Thyroid gland (tissue), 4 donors: ENCODE results near the gene PCBP3. TPM values are rescaled to one million over a fixed set of nuclear protein-coding genes. Genes with fewer than 3 reads are reported as not detected.

ENCODE experiments used
- DNase-seq, 2 donors: peaks; one replicate each; pipeline ENCODE4 v3.0.0-alpha.2; 2019
- H3K27ac ChIP-seq, 3 donors: fragments of 200-600 bp; sonication (generic); 1 replicate in 2 of 3; 2 replicates in 1 of 3; pipeline ENCODE4 v1.5.1; 2016 to 2019; ENCODE audit warnings: mild to moderate bottlenecking in 1 of 3, moderate library complexity in 1 of 3
- H3K27me3 ChIP-seq: fragments of 200-600 bp; sonication (generic); one replicate; pipeline ENCODE4 v1.5.1; 2019
- H3K36me3 ChIP-seq, 2 donors: fragments of 200-600 bp; sonication (generic); one replicate each; pipeline ENCODE4 v1.5.1; 2016 to 2019
- H3K4me1 ChIP-seq, 2 donors: fragments of 200-600 bp; sonication (generic); one replicate each; pipeline ENCODE4 v1.5.1; 2017 to 2019
- H3K4me3 ChIP-seq, 3 donors: fragments of 200-600 bp; sonication (generic); replicated peaks in 1 of 3; 1 replicate in 2 of 3; 2 replicates in 1 of 3; pipeline ENCODE4 v1.5.1; 2016; ENCODE audit warnings: mild to moderate bottlenecking in 1 of 3
- H3K9me3 ChIP-seq: fragments of 200-600 bp; sonication (generic); one replicate; pipeline ENCODE4 v1.5.1; 2017
- CTCF ChIP-seq, 6 experiments: fragments of 200-600 bp in 3 of 6; fragments of 450-650 bp in 3 of 6; sonication (generic) in 3 of 6; IDR thresholded peaks; one replicate each; pipeline ENCODE4 v1.5.1; 2016 to 2019; ENCODE audit warnings: antibody characterized with exemption in 6 of 6, mild to moderate bottlenecking in 2 of 6, inconsistent platforms in 1 of 6, moderate library complexity in 1 of 6
- POLR2A ChIP-seq, 2 donors: fragments of 450-650 bp; IDR thresholded peaks; one replicate each; pipeline ENCODE4 v1.6.1; 2017; ENCODE audit warnings: antibody characterized with exemption in 2 of 2, mild to moderate bottlenecking in 2 of 2, moderate library complexity in 1 of 2
- WGBS, 2 donors: methylation state at CpG; one replicate each; pipeline ENCODE4 v1.1.5; 2017; 5-methylcytosine and 5-hydroxymethylcytosine counted together
- intact Hi-C: fragments of 100-400 bp; cut with DNase I; formaldehyde crosslinking; loops from one replicate; pipeline ENCODE4 v1.15.1; 2023
- total RNA-seq, 4 donors: library from RNA; depleted of rRNA; stranded (reverse); fragments of >200 nt; gene quantifications; one replicate each; pipeline ENCODE4 v1.2.3, GENCODE V29; 2016

The PCBP3 gene
- total RNA-seq, 4 donors from 2014 or later, result 0.33 to 0.98 (median 0.54) TPM; not detected in 1

- Histone ChIP-seq H3K4me1 (no peaks in the 10 kb centered on the region), H3K27me3 (no peaks in the 10 kb centered on the region), H3K9me3 (no peaks in the 10 kb centered on the region), H3K4me3 (no peak overlapping the region), H3K27ac (no peak overlapping the region), H3K36me3 (no peaks in the 10 kb centered on the region)
- no peak for TF ChIP-seq POLR2A (IDR thresholded peaks at IDR 0.05)
- no peak for TF ChIP-seq CTCF (IDR thresholded peaks at IDR 0.05)
- DNase-seq, result no peak
- intact Hi-C loops, result no loop called here
- 76 to 79% methylated on average over 18 to 19 of the region's 19 CpGs for WGBS, 2 donors
Measured at GRCh38 chr21:45791562-45792418, 148.3 kb downstream of the PCBP3 start.

GRCh38 chr21:45792682-45793383 is 149.3 kb downstream of the PCBP3 start:
- H3K27me3 ChIP-seq, result no peaks in the 10 kb centered on the region
- H3K4me3 ChIP-seq, result no peak overlapping the region
- WGBS, 2 donors, result 82 to 86% methylated on average over 22 of the region's 22 CpGs
- no peak overlapping the region for H3K27ac ChIP-seq
- H3K4me1 ChIP-seq, result no peaks in the 10 kb centered on the region
- no peaks in the 10 kb centered on the region for H3K36me3 ChIP-seq
- TF ChIP-seq CTCF (IDR thresholded peaks at IDR 0.05) (no peak), POLR2A (IDR thresholded peaks at IDR 0.05) (no peak)
- H3K9me3 ChIP-seq, result no peaks in the 10 kb centered on the region
- intact Hi-C loops, result no loop called here
- no peak for DNase-seq

- Histone ChIP-seq H3K4me1 (no peaks in the 10 kb centered on the region), H3K27me3 (no peaks in the 10 kb centered on the region), H3K36me3 (no peaks in the 10 kb centered on the region), H3K4me3 (no peak overlapping the region), H3K9me3 (no peaks in the 10 kb centered on the region), H3K27ac (no peak overlapping the region)
- TF ChIP-seq CTCF (IDR thresholded peaks at IDR 0.05) (no peak), POLR2A (IDR thresholded peaks at IDR 0.05) (no peak)
- WGBS, 2 donors, result 85 to 89% methylated on average over 6 of the region's 6 CpGs
- DNase-seq, result no peak
- intact Hi-C loops, result no loop called here
Measured at GRCh38 chr21:45794027-45794426, 150.5 kb downstream of the PCBP3 start.

- 60 to 65% methylated on average over 3 of the region's 3 CpGs for WGBS, 2 donors
- intact Hi-C loops, result no loop called here
- no peak for DNase-seq
- TF ChIP-seq CTCF (IDR thresholded peaks at IDR 0.05) (no peak), POLR2A (IDR thresholded peaks at IDR 0.05) (no peak)
- Histone ChIP-seq H3K4me1 (no peaks in the 10 kb centered on the region), H3K27me3 (no peaks in the 10 kb centered on the region), H3K27ac (no peak overlapping the region), H3K36me3 (no peaks in the 10 kb centered on the region), H3K9me3 (no peaks in the 10 kb centered on the region), H3K4me3 (no peak overlapping the region)
Measured at GRCh38 chr21:45796003-45796402, 152.5 kb downstream of the PCBP3 start.

- WGBS, 2 donors, result 53 to 63% methylated on average over 8 of the region's 8 CpGs
- DNase-seq, result no peak
- intact Hi-C loops, result no loop called here
- Histone ChIP-seq H3K4me3 (no peak overlapping the region), H3K27me3 (no peaks in the 10 kb centered on the region), H3K27ac (no peak overlapping the region), H3K9me3 (no peaks in the 10 kb centered on the region), H3K4me1 (no peaks in the 10 kb centered on the region), H3K36me3 (no peaks in the 10 kb centered on the region)
- no peak for TF ChIP-seq CTCF (IDR thresholded peaks at IDR 0.05)
- no peak for TF ChIP-seq POLR2A (IDR thresholded peaks at IDR 0.05)
Measured at GRCh38 chr21:45797338-45797737, 153.8 kb downstream of the PCBP3 start.
